ENCODE measurements around the gene TTLL7. TPM values are rescaled to one million over a fixed set of nuclear protein-coding genes. Genes with fewer than 3 reads are reported as not detected.

TTLL7 gene
- total RNA-seq, 2 donors from 2014 or later, result 3.4 to 3.7 TPM

DNA sequence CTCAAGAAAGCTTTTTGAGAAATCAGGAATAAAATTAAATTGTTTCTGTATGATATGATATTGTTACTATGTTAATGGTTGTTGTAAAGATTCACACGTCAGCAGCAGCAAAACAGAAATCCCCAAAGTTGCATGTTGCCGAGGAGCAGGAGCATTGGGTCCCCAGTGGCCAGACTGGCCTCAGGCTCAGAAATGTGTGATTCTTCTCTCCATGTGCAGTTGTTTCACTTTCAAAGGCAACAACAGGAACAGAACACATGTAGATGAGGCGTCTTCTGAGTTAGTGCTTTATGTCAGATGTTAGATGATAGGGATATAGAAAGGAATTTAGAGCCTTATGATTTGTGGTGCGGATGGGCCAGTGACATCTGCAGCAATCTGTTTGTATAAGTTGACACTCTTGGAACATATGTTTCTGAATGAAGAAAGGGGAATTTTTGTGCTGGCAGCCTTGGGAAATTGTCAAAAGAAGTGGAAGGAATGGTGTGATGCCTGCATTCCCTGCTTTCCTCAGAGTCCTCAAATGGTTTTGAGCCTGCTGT is 2.1 kb upstream of the TTLL7 start:
- TF ChIP-seq, protein P1, sequence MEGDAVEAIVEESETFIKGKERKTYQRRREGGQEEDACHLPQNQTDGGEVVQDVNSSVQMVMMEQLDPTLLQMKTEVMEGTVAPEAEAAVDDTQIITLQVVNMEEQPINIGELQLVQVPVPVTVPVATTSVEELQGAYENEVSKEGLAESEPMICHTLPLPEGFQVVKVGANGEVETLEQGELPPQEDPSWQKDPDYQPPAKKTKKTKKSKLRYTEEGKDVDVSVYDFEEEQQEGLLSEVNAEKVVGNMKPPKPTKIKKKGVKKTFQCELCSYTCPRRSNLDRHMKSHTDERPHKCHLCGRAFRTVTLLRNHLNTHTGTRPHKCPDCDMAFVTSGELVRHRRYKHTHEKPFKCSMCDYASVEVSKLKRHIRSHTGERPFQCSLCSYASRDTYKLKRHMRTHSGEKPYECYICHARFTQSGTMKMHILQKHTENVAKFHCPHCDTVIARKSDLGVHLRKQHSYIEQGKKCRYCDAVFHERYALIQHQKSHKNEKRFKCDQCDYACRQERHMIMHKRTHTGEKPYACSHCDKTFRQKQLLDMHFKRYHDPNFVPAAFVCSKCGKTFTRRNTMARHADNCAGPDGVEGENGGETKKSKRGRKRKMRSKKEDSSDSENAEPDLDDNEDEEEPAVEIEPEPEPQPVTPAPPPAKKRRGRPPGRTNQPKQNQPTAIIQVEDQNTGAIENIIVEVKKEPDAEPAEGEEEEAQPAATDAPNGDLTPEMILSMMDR (conservative IDR thresholded peaks at IDR 0.05), result no peak
- 86 to 94% methylated on average over 3 to 4 of the region's 4 CpGs for whole genome bisulfite sequencing, 2 experiments (ENCODE audit: insufficient coverage in 1 of 2, insufficient read length in 1 of 2)
- Histone ChIP-seq H3K27me3 (ENCODE audit: control insufficient read depth, insufficient read depth, low read length, poor library complexity, severe bottlenecking) (peaks cover 83% of the 10 kb centered on the region), H3K27ac (ENCODE audit: low read depth, low read length) (no peak overlapping the region), H3K9me3 (ENCODE audit: control insufficient read depth, low read length) (no peaks in the 10 kb centered on the region), H3K4me3 (ENCODE audit: low read length) (no peak overlapping the region), H3K36me3 (ENCODE audit: control insufficient read depth, insufficient read depth, low read length) (no peaks in the 10 kb centered on the region), H3K4me1 (ENCODE audit: control insufficient read depth, insufficient read depth, low read length) (no peaks in the 10 kb centered on the region), H3K9ac (ENCODE audit: extremely low read depth, low read length, poor library complexity, severe bottlenecking) (no peak overlapping the region)
- no peaks in the 10 kb centered on the region for H3K4me1 Mint-ChIP-seq
- H3K27me3 Mint-ChIP-seq (ENCODE audit: insufficient read depth), result peaks cover 87% of the 10 kb centered on the region
- H3K27ac Mint-ChIP-seq, result no peak overlapping the region
- no peak for DNase-seq
- no peaks in the 10 kb centered on the region for H3K36me3 Mint-ChIP-seq (ENCODE audit: low read depth)
- H3K9me3 Mint-ChIP-seq, result no peaks in the 10 kb centered on the region
- no peak overlapping the region for H3K4me3 Mint-ChIP-seq

DNA sequence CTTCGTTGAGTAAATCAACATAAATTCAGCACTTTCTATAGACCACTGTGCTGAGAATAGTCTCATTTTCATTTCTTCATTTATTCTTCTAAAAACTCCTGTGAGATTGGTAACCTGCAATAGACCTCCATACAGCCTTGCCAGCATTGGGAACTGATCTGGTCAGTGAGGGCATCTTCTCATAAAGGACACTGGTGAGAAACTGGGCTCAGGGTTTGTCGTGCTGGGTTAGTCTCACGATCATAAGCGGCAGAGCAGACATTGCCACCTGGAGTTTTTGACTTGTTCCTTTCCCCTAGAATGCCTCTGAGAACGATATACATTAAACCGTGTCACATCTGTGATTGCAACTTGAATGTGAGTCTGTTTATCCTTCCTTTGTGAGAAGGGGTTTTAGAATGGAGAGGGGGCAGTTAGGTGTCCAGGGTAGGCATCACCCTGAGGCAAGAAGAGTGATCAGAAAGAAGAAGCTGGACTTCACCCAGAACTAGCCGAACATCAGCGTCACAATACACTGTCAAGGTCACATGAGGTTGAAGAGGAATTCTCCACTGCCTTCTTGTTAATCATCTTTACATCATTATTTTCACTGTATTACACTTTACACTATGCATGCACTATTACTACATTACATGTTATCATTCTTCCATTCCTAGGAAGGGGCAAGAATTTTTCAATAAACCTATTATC is 1.4 kb upstream of the TTLL7 start:
- Histone ChIP-seq H3K27me3 (ENCODE audit: control insufficient read depth, insufficient read depth, low read length, poor library complexity, severe bottlenecking) (peaks cover 83% of the 10 kb centered on the region), H3K9me3 (ENCODE audit: control insufficient read depth, low read length) (no peaks in the 10 kb centered on the region), H3K4me1 (ENCODE audit: control insufficient read depth, insufficient read depth, low read length) (no peaks in the 10 kb centered on the region), H3K9ac (ENCODE audit: extremely low read depth, low read length, poor library complexity, severe bottlenecking) (no peak overlapping the region), H3K27ac (ENCODE audit: low read depth, low read length) (no peak overlapping the region), H3K36me3 (ENCODE audit: control insufficient read depth, insufficient read depth, low read length) (no peaks in the 10 kb centered on the region), H3K4me3 (ENCODE audit: low read length) (no peak overlapping the region)
- no peaks in the 10 kb centered on the region for H3K4me1 Mint-ChIP-seq
- H3K27me3 Mint-ChIP-seq (ENCODE audit: insufficient read depth), result peaks cover 89% of the 10 kb centered on the region
- no peak for DNase-seq
- H3K9me3 Mint-ChIP-seq, result no peaks in the 10 kb centered on the region
- H3K27ac Mint-ChIP-seq, result no peak overlapping the region
- H3K36me3 Mint-ChIP-seq (ENCODE audit: low read depth), result no peaks in the 10 kb centered on the region
- 85 to 90% methylated on average over 5 to 8 of the region's 8 CpGs for WGBS, 2 experiments (ENCODE audit: insufficient coverage in 1 of 2, insufficient read length in 1 of 2)
- TF ChIP-seq, protein P1 (conservative IDR thresholded peaks at IDR 0.05), result no peak
- H3K4me3 Mint-ChIP-seq, result peak overlapping the region; percentile 68

DNA sequence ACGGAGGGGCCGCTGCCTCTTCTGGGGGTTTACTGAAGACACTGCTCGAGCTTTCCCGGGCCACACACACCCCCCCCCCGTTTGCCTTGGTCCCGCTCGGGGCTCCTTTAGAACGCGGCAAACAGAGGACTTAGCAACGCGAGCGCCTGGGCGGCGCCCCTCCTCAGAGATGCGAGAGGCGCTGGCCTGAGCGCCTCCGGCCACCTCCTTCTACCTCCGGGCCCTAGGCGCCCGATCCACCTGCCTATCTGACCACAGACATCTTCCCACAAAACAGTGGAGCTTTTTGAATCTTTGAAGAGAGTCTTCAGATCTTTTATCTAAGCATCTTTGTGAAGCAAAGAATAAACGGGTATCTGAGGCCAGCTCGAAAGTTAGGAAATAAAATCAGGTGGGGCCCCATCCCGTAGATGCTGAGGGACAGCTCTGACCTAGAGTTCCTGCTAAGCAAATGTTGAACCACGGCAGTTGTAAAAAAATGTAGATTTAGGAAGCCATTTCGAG is 436 bp upstream of the TTLL7 start:
- H3K9me3 ChIP-seq (ENCODE audit: control insufficient read depth, low read length), result no peaks in the 10 kb centered on the region
- Mint-ChIP-seq H3K9me3 (no peaks in the 10 kb centered on the region), H3K4me3 (peak overlapping the region; percentile 68), H3K27me3 (ENCODE audit: insufficient read depth) (peaks cover 87% of the 10 kb centered on the region), H3K36me3 (ENCODE audit: low read depth) (no peaks in the 10 kb centered on the region), H3K4me1 (no peaks in the 10 kb centered on the region), H3K27ac (peak overlapping the region; percentile 89)
- WGBS, 2 experiments (ENCODE audit: insufficient coverage in 1 of 2, insufficient read length in 1 of 2), result 5 to 26% methylated on average over 4 to 26 of the region's 26 CpGs
- H3K4me3 ChIP-seq (ENCODE audit: low read length), result peak overlapping the region; percentile 85
- DNase-seq, result peak; percentile 93
- H3K4me1 ChIP-seq (ENCODE audit: control insufficient read depth, insufficient read depth, low read length), result no peaks in the 10 kb centered on the region
- H3K36me3 ChIP-seq (ENCODE audit: control insufficient read depth, insufficient read depth, low read length), result no peaks in the 10 kb centered on the region
- TF ChIP-seq, protein P1 (conservative IDR thresholded peaks at IDR 0.05), result no peak
- peak overlapping the region; percentile 90 for H3K27ac ChIP-seq (ENCODE audit: low read depth, low read length)
- H3K27me3 ChIP-seq (ENCODE audit: control insufficient read depth, insufficient read depth, low read length, poor library complexity, severe bottlenecking), result peaks cover 75% of the 10 kb centered on the region
- H3K9ac ChIP-seq (ENCODE audit: extremely low read depth, low read length, poor library complexity, severe bottlenecking), result peak overlapping the region; percentile 89

All from endodermal cell (in vitro differentiated cells).